Spleen (tissue), 7 donors: ENCODE results near the gene LGALSL.

Experiments used
- POLR2A ChIP-seq, 3 donors: fragments of 450-650 bp; IDR thresholded peaks; one replicate each; pipeline ENCODE4 v1.5.1; 2017; ENCODE audit warnings: antibody characterized with exemption in 3 of 3, mild to moderate bottlenecking in 1 of 3
- TF ChIP-seq, protein P1 (sequence below), 11 experiments: fragments of 200-600 bp in 7 of 11; fragments of 450-650 bp in 4 of 11; sonication (generic) in 4 of 11; IDR thresholded peaks in 8 of 11; conservative IDR thresholded peaks in 3 of 11; 1 replicate in 7 of 11; 2 replicates in 4 of 11; pipeline versions ENCODE4 v1.4.0 to v1.8.0; 2016 to 2021; ENCODE audit warnings: antibody characterized with exemption in 11 of 11, inconsistent platforms in 4 of 11, mild to moderate bottlenecking in 1 of 11
- donor health status: DM: no; HTN: no; CAD: no; lungs with moderate emphysema.
- donor health status: DM: no; HTN: no; CAD: no.
- donor health status: DM: no; HTN: no; CAD: no.

DNA sequence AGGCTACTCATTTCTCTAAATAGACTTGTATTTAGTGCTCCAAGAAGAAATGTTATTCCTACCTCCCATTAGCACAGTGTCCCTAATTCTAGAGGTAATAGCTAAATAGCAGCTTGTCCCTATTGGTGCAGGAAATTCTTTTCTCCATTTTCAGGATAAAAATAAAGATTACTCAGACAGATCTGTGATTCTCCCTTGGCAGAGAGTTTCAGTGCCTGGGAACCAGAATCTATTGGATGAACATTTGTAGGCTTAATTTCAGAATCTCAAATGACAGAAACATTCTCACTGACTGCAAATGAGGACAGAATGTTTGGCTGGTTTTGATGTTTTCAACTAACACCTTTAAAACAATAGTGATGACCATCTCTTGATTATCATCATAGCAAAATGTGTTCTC is 33.3 kb upstream of the LGALSL start:
- TF ChIP-seq, protein P1, sequence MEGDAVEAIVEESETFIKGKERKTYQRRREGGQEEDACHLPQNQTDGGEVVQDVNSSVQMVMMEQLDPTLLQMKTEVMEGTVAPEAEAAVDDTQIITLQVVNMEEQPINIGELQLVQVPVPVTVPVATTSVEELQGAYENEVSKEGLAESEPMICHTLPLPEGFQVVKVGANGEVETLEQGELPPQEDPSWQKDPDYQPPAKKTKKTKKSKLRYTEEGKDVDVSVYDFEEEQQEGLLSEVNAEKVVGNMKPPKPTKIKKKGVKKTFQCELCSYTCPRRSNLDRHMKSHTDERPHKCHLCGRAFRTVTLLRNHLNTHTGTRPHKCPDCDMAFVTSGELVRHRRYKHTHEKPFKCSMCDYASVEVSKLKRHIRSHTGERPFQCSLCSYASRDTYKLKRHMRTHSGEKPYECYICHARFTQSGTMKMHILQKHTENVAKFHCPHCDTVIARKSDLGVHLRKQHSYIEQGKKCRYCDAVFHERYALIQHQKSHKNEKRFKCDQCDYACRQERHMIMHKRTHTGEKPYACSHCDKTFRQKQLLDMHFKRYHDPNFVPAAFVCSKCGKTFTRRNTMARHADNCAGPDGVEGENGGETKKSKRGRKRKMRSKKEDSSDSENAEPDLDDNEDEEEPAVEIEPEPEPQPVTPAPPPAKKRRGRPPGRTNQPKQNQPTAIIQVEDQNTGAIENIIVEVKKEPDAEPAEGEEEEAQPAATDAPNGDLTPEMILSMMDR (IDR thresholded peaks at IDR 0.05 in 8 of 11, conservative IDR thresholded peaks at IDR 0.05 in 3 of 11) = no peak
- TF ChIP-seq POLR2A (IDR thresholded peaks at IDR 0.05) = no peak
